ENCODE data around the gene LELP1.
"Not testable (repeated sequence)": the region's sequence is repeated elsewhere in the genome, so short reads cannot be mapped to it uniquely, and the experiment has no call there.

LELP1 gene

DNA sequence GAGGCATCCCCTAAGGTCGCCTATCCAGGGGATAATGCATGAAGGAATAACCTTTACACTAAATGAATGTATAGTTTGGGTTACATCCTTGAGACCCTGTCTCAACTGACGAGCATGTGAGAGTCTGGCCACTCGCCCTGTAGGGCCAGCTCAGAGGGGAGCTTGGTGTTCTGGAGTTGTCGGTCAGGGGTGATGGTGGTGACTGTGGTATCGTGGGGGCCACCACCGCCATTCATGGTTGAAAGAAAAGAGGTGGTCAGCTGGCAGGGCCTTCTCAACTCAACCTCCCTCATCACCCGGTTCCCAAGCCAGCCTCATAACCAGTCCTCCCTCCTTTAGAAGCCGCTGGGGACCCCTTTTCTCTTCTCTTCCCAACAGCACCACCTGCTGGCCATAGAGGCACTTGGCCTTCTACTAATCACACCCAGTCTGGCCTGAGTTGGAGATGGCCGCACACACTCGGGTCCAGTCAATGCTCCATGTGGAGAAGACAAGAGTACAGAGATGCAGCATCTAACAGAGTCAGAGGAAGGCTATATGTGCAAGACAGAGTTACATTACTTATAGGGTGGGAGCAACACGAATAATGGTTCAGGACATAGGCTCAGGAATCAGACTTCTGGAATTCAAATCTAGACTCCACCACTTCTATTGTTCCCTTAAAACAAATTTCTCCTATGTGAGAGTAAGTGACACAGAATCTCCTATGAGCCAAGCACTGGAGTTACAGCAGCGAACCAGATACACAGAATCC is 26.0 kb downstream of the LELP1 start:
- not testable (repeated sequence) for DNase-seq (ENCODE audit: low spot score)

GRCh38 chr1:153231363-153231762 is 28.1 kb downstream of the LELP1 start:
- DNase-seq (ENCODE audit: low spot score): no peak

DNA sequence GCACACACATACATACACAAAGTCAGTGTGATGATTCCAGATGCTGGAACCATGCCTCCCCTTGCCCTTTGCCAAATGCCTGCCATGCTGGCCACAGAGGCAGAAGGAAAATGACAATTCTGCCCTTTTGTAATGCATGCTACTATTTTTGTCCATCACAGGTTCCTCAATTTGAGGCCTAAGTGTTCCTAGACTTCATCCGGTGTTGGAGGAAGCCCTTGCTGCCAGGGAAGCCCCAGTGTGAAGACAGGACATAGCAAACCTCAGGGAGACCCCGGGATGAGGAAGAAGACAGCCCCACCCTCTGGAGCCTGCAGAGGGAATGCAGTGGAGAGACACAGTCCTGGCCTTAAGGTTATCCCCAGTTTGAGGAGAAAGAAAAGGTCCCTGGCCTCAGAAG is 28.6 kb downstream of the LELP1 start:
- no peak for DNase-seq (ENCODE audit: low spot score)

- no peak for DNase-seq (ENCODE audit: low spot score)
These were observed 29.3 kb downstream of the LELP1 start for GRCh38 chr1:153232553-153232952.

DNA sequence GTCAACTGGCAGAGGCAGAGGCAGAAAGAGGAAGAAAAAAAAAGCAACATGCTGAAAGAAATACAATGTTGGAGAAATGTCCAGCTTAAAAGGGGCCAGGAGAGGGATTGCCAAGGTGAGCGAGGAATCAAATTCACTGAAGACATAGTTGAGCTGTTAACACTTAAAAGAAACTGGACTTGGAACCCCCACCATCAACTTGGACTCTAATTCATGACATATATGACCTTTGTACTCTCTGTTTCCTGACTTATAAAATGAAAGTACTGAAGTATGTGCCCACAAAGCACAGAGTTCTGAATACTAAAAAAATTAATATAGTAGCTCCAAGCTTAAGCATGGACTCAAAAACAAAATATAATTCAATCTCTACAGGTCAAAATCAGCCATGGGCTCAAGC is 30.2 kb downstream of the LELP1 start:
- DNase-seq (ENCODE audit: low spot score): no peak

- no peak for DNase-seq (ENCODE audit: low spot score)
These were observed 35.3 kb downstream of the LELP1 start for GRCh38 chr1:153238527-153238926.

- no peak for DNase-seq (ENCODE audit: low spot score)
These were observed 38.9 kb downstream of the LELP1 start for GRCh38 chr1:153242160-153242559.

- no peak for DNase-seq (ENCODE audit: low spot score)
These were observed 42.2 kb downstream of the LELP1 start for GRCh38 chr1:153245466-153245865.

DNA sequence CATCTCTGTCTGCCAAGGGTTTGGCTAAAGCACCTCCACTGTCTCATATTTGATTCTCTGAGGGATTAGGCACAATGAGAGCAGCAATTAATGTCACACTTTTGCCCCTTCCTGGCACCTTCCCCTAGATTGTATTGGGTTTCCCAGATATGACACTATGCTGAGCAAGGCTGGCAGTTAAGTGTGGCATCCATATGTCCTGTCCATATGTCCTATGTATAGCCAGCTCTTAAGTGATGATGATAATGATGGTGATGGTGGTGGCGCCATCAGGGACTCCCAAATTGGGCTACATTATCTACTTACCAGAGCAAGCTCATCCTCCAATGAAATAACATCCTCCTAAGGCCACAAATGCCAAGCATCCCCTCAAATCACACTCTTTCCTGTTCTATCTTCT is 42.8 kb downstream of the LELP1 start:
- no peak for DNase-seq (ENCODE audit: low spot score)

GRCh38 chr1:153246825-153247224 is 43.6 kb downstream of the LELP1 start:
- no peak for DNase-seq (ENCODE audit: low spot score)

- DNase-seq (ENCODE audit: low spot score): no peak
These were observed 45.1 kb downstream of the LELP1 start for GRCh38 chr1:153248176-153248879.

- no peak for DNase-seq (ENCODE audit: low spot score)
These were observed 46.9 kb downstream of the LELP1 start for GRCh38 chr1:153250166-153250565.

GRCh38 chr1:153251087-153251486 is 47.9 kb downstream of the LELP1 start:
- no peak for DNase-seq (ENCODE audit: low spot score)

- no peak for DNase-seq (ENCODE audit: low spot score)
These were observed 48.3 kb downstream of the LELP1 start for GRCh38 chr1:153251562-153251961.

- DNase-seq (ENCODE audit: low spot score): no peak
These were observed 48.8 kb downstream of the LELP1 start for GRCh38 chr1:153251988-153252387.

- DNase-seq (ENCODE audit: low spot score): no peak
These were observed 49.8 kb downstream of the LELP1 start for GRCh38 chr1:153253076-153253475.

- DNase-seq (ENCODE audit: low spot score): no peak
These were observed 50.5 kb downstream of the LELP1 start for GRCh38 chr1:153253693-153254092.

All from hepatic stellate cell (primary cell).